Peyer's patch (tissue), 4 donors: ENCODE results near the gene MARCKSL1. TPM values are rescaled to one million over a fixed set of nuclear protein-coding genes. Genes with fewer than 3 reads are reported as not detected.

Experiments used
- DNase-seq, 3 donors: peaks; one replicate each; pipeline ENCODE4 v3.0.0-alpha.2; 2017 to 2019
- H3K27ac ChIP-seq, 4 donors: fragments of 200-600 bp; sonication (generic); one replicate each; pipeline ENCODE4 v1.5.1; 2016 to 2019
- H3K27me3 ChIP-seq, 2 donors: fragments of 200-600 bp; sonication (generic); one replicate each; pipeline ENCODE4 v1.5.1; 2019
- H3K36me3 ChIP-seq, 3 donors: fragments of 200-600 bp; sonication (generic); one replicate each; pipeline ENCODE4 v1.5.1; 2016 to 2019
- H3K4me1 ChIP-seq, 4 donors: fragments of 200-600 bp; sonication (generic); one replicate each; pipeline ENCODE4 v1.5.1; 2016 to 2019
- H3K4me3 ChIP-seq, 4 donors: fragments of 200-600 bp; sonication (generic); 1 replicate in 3 of 4; 2 replicates in 1 of 4; pipeline ENCODE4 v1.5.1; 2016 to 2019; ENCODE audit warnings: mild to moderate bottlenecking in 1 of 4
- H3K9me3 ChIP-seq, 4 donors: fragments of 200-600 bp; sonication (generic); one replicate each; pipeline ENCODE4 v1.5.1; 2016 to 2019; ENCODE audit warnings: mild to moderate bottlenecking in 1 of 4
- CTCF ChIP-seq, 6 experiments: fragments of 450-650 bp in 4 of 6; fragments of 200-600 bp in 2 of 6; sonication (generic) in 1 of 6; IDR thresholded peaks; one replicate each; pipeline ENCODE4 v1.5.1; 2017 to 2019; ENCODE audit warnings: antibody characterized with exemption in 6 of 6, mild to moderate bottlenecking in 3 of 6, moderate library complexity in 1 of 6
- POLR2A ChIP-seq, 2 donors: fragments of 450-650 bp; IDR thresholded peaks; one replicate each; pipeline ENCODE4 v1.5.1; 2017; ENCODE audit warnings: antibody characterized with exemption in 2 of 2, mild to moderate bottlenecking in 2 of 2, moderate library complexity in 2 of 2
- total RNA-seq, 4 donors: library from RNA; depleted of rRNA; stranded (reverse); fragments of >200 nt; gene quantifications; one replicate each; pipeline ENCODE4 v1.1.0, GENCODE V29; 2016

The MARCKSL1 gene
- total RNA-seq, 4 donors from 2014 or later = 19.1 to 51.2 (median 35.9) TPM

GRCh38 chr1:32311709-32312393 is 24.2 kb downstream of the MARCKSL1 start:
- Histone ChIP-seq H3K9me3 (no peaks in the 10 kb centered on the region), H3K4me1 (peaks cover 0 to 41% (median 0%) of the 10 kb centered on the region in 4 donors), H3K4me3 (no peak overlapping the region), H3K27ac (no peak overlapping the region), H3K36me3 (peaks cover 0 to 3% (median 0%) of the 10 kb centered on the region in 3 donors), H3K27me3 (no peaks in the 10 kb centered on the region)
- TF ChIP-seq POLR2A (IDR thresholded peaks at IDR 0.05) = no peak
- no peak for TF ChIP-seq CTCF (IDR thresholded peaks at IDR 0.05)
- DNase-seq = no peak

GRCh38 chr1:32309960-32310359 is 26.1 kb downstream of the MARCKSL1 start:
- Histone ChIP-seq H3K27me3 (no peaks in the 10 kb centered on the region), H3K27ac (no peak overlapping the region), H3K4me3 (no peak overlapping the region), H3K9me3 (no peaks in the 10 kb centered on the region), H3K36me3 (peaks cover 0 to 7% (median 0%) of the 10 kb centered on the region in 3 donors), H3K4me1 (peaks cover 0 to 42% (median 0%) of the 10 kb centered on the region in 4 donors)
- DNase-seq = no peak
- TF ChIP-seq CTCF (IDR thresholded peaks at IDR 0.05) = no peak
- TF ChIP-seq POLR2A (IDR thresholded peaks at IDR 0.05) = no peak

- Histone ChIP-seq H3K27me3 (no peaks in the 10 kb centered on the region), H3K36me3 (peaks cover 0 to 34% (median 0%) of the 10 kb centered on the region in 3 donors), H3K4me3 (no peak overlapping the region), H3K27ac (no peak overlapping the region), H3K4me1 (peaks cover 0 to 42% (median 0%) of the 10 kb centered on the region in 4 donors), H3K9me3 (no peaks in the 10 kb centered on the region)
- no peak for DNase-seq
- TF ChIP-seq CTCF (IDR thresholded peaks at IDR 0.05) = no peak
- TF ChIP-seq POLR2A (IDR thresholded peaks at IDR 0.05) = no peak
Measured at GRCh38 chr1:32307324-32307723, 28.7 kb downstream of the MARCKSL1 start.

GRCh38 chr1:32305310-32305709 is 30.7 kb downstream of the MARCKSL1 start:
- H3K4me1 ChIP-seq = peaks cover 0 to 26% (median 0%) of the 10 kb centered on the region in 4 donors
- no peak overlapping the region for H3K4me3 ChIP-seq
- H3K27ac ChIP-seq = no peak overlapping the region
- peaks cover 0 to 34% (median 0%) of the 10 kb centered on the region in 3 donors for H3K36me3 ChIP-seq
- no peak for TF ChIP-seq POLR2A (IDR thresholded peaks at IDR 0.05)
- no peak for TF ChIP-seq CTCF (IDR thresholded peaks at IDR 0.05)
- no peaks in the 10 kb centered on the region for H3K27me3 ChIP-seq
- no peak for DNase-seq
- no peaks in the 10 kb centered on the region for H3K9me3 ChIP-seq

GRCh38 chr1:32303997-32304622 is 31.9 kb downstream of the MARCKSL1 start:
- H3K4me3 ChIP-seq = no peak overlapping the region
- DNase-seq = no peak
- TF ChIP-seq CTCF (IDR thresholded peaks at IDR 0.05) (no peak), POLR2A (IDR thresholded peaks at IDR 0.05) (no peak)
- H3K27me3 ChIP-seq = no peaks in the 10 kb centered on the region
- no peaks in the 10 kb centered on the region for H3K9me3 ChIP-seq
- H3K27ac ChIP-seq = no peak overlapping the region
- H3K4me1 ChIP-seq = peaks cover 0 to 16% (median 0%) of the 10 kb centered on the region in 4 donors
- H3K36me3 ChIP-seq = peaks cover 0 to 37% (median 0%) of the 10 kb centered on the region in 3 donors
